MM.1S (cell line): Measurements from ENCODE around the gene RNGTT.

Experiments
- CTCF ChIP-seq: fragments of 300-600 bp; sonication (generic); IDR thresholded peaks from 2 replicates; pipeline ENCODE4 v1.5.1; 2016; ENCODE audit warnings: antibody characterized with exemption, low read length, mixed read lengths
- EZH2 ChIP-seq: fragments of 300-600 bp; sonication (generic); optimal IDR thresholded peaks from 2 replicates; pipeline ENCODE3; 2017; ENCODE audit warnings: low read depth, mild to moderate bottlenecking, antibody characterized with exemption, low read length, mixed read lengths

- TF ChIP-seq CTCF = no peak
- TF ChIP-seq EZH2 = no peak
These were observed 22.5 kb upstream of the RNGTT start for GRCh38 chr6:88985901-88986300.
